GM23338 (cell line): Measurements from ENCODE around the gene DDI2. TPM values are rescaled to one million over a fixed set of nuclear protein-coding genes. Genes with fewer than 3 reads are reported as not detected.

Experiments
- ATAC-seq: fragments of 200-7000 bp; cut with Tn5 transposase; 3 replicates; pipeline ENCODE4 v1.9.1; 2020
- DNase-seq: peaks from one replicate; pipeline ENCODE4 v3.0.0-alpha.2; 2015; ENCODE audit warnings: low spot score
- H2AFZ ChIP-seq: fragments of 200-600 bp; sonication (generic); 2 replicates; pipeline ENCODE4 v1.8.0; 2016; ENCODE audit warnings: antibody characterized with exemption, mild to moderate bottlenecking, moderate library complexity
- H3F3A ChIP-seq: fragments of 200-600 bp; sonication (generic); replicated peaks from 2 replicates; pipeline ENCODE4 v1.8.0; 2017; ENCODE audit warnings: antibody characterized with exemption, mixed run types, low read depth
- H3K27ac ChIP-seq: fragments of 200-600 bp; sonication (generic); 2 replicates; pipeline ENCODE4 v1.6.1; 2016; ENCODE audit warnings: low read depth
- H3K27me3 ChIP-seq: fragments of 200-600 bp; sonication (generic); 2 replicates; pipeline ENCODE4 v1.8.0; 2016; ENCODE audit warnings: mild to moderate bottlenecking, mixed run types, moderate library complexity; ENCODE audit not compliant: insufficient read depth
- H3K36me3 ChIP-seq: fragments of 200-600 bp; sonication (generic); 2 replicates; pipeline ENCODE4 v1.8.0; 2016; ENCODE audit warnings: mild to moderate bottlenecking; ENCODE audit not compliant: insufficient read depth
- H3K4me1 ChIP-seq: fragments of 200-600 bp; sonication (generic); 2 replicates; pipeline ENCODE4 v1.8.0; 2016; ENCODE audit warnings: mild to moderate bottlenecking, moderate library complexity; ENCODE audit not compliant: insufficient read depth
- H3K4me2 ChIP-seq: fragments of 200-600 bp; sonication (generic); 2 replicates; pipeline ENCODE4 v1.7.1; 2017; ENCODE audit warnings: mixed run types
- H3K4me3 ChIP-seq: fragments of 200-600 bp; sonication (generic); 2 replicates; pipeline ENCODE4 v1.6.1; 2016; ENCODE audit warnings: mixed run types
- H3K79me2 ChIP-seq: fragments of 200-600 bp; sonication (generic); replicated peaks from 2 replicates; pipeline ENCODE4 v1.8.0; 2017; ENCODE audit warnings: mild to moderate bottlenecking; ENCODE audit not compliant: insufficient read depth
- H3K9me2 ChIP-seq: fragments of 200-600 bp; sonication (generic); 2 replicates; pipeline ENCODE4 v1.8.0; 2017; ENCODE audit not compliant: insufficient read depth
- H4K20me1 ChIP-seq: fragments of 200-600 bp; sonication (generic); replicated peaks from 2 replicates; pipeline ENCODE4 v1.8.0; 2017; ENCODE audit warnings: mild to moderate bottlenecking; ENCODE audit not compliant: insufficient read depth
- H3K27ac Mint-ChIP-seq: 2 replicates; pipeline ENCODE4 v1.8.0; 2020; ENCODE audit warnings: inconsistent platforms, mild to moderate bottlenecking, moderate library complexity, mixed read lengths
- H3K27me3 Mint-ChIP-seq: 3 replicates; pipeline ENCODE4 v1.8.0; 2022; ENCODE audit warnings: low read depth, mild to moderate bottlenecking, moderate library complexity, mixed read lengths, inconsistent platforms; ENCODE audit not compliant: insufficient read depth, poor library complexity
- H3K36me3 Mint-ChIP-seq: 3 replicates; pipeline ENCODE4 v1.8.0; 2021; ENCODE audit warnings: low read depth, mild to moderate bottlenecking, inconsistent platforms, moderate library complexity, mixed read lengths
- H3K4me1 Mint-ChIP-seq: 3 replicates; pipeline ENCODE4 v1.8.0; 2020; ENCODE audit warnings: mild to moderate bottlenecking, inconsistent platforms, mixed read lengths
- H3K4me3 Mint-ChIP-seq: 3 replicates; pipeline ENCODE4 v1.8.0; 2021; ENCODE audit warnings: moderate library complexity, mild to moderate bottlenecking, inconsistent platforms, mixed read lengths
- H3K9me3 Mint-ChIP-seq: 3 replicates; pipeline ENCODE4 v1.8.0; 2020; ENCODE audit warnings: moderate library complexity, mild to moderate bottlenecking, inconsistent platforms, mixed read lengths
- CREB1 ChIP-seq: fragments of 250-450 bp; sonication (Bioruptor Pico); IDR thresholded peaks from 2 replicates; pipeline ENCODE4 v1.5.0; 2020; ENCODE audit warnings: low read depth, mild to moderate bottlenecking, moderate library complexity
- EZH2phosphoT487 ChIP-seq: fragments of 200-600 bp; sonication (generic); IDR thresholded peaks from one replicate; pipeline ENCODE4 v1.8.1; 2018; ENCODE audit warnings: antibody characterized with exemption; ENCODE audit not compliant: unreplicated experiment
- JUNB ChIP-seq: IDR thresholded peaks from one replicate; pipeline ENCODE4 v1.6.1; 2016; ENCODE audit warnings: antibody characterized with exemption; ENCODE audit not compliant: unreplicated experiment
- POLR2AphosphoS5 ChIP-seq: IDR thresholded peaks from 2 replicates; pipeline ENCODE4 v1.6.1; 2016; ENCODE audit warnings: antibody characterized with exemption, low read depth
- ZNF331 ChIP-seq: fragments of 250-450 bp; sonication (Bioruptor Pico); IDR thresholded peaks from 2 replicates; pipeline ENCODE4 v1.5.0; 2020; ENCODE audit warnings: low read depth, mild to moderate bottlenecking, moderate library complexity
- polyA plus RNA-seq: library from polyadenylated mRNA; unstranded; fragments of >200 nt; fragmentation: Nextera tagmentation; extraction: Ambion mirVana; gene quantifications from 2 replicates; pipeline ENCODE4 v1.2.1, GENCODE V29; 2016
- total RNA-seq: library from RNA; depleted of rRNA; stranded (reverse); fragments of >200 nt; shearing (Covaris generic); gene quantifications from 2 replicates; pipeline ENCODE4 v1.2.3, GENCODE V29; 2014
- TF ChIP-seq, protein P1 (sequence below): fragments of 250-450 bp; sonication (Bioruptor Pico); IDR thresholded peaks from 2 replicates; pipeline ENCODE4 v1.5.0; 2020; ENCODE audit warnings: mild to moderate bottlenecking, moderate library complexity

DDI2 gene
- total and polyA plus RNA-seq, 2 experiments from 2014 or later = 8.0 to 43.3 TPM

DNA sequence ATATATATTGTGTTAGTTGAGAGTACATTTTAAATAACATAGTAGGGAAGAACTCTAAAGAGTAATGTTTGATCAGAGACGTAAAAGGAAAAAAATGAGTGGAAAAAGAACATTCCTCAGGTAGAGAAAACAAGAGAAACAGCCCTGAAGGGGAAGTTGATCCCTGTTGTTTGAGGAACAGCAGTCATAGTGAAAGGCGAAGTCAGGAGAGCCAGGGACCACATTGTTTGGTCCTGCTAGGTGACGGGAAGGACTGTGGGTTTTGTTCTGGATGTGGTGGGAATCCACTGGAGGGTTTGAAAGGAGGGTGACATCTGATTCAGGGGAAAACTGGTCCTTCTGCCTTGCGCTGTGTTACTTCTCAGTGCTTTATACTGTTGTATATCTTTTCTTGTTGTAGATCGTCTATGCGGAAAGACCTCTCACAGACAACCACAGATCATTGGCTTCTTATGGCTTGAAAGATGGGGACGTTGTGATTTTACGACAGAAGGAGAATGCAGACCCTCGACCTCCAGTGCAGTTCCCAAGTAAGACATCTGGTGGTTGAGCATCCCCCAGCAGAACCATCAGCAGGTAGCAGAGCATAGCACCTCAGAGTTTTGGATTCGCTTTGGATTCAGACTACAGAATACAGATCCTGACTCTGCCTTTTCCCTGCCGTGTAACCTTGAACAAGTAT is 9.2 kb downstream of the DDI2 start:
- Histone ChIP-seq H3K36me3 (peaks cover 37% of the 10 kb centered on the region), H4K20me1 (peaks cover 52% of the 10 kb centered on the region), H3K4me2 (no peak overlapping the region), H3K4me1 (0 out of 2 replicates have a peak, but pooled peaks cover 4% of the 10 kb centered on the region), H3K27ac (no peak overlapping the region), H3K79me2 (peaks cover 77% of the 10 kb centered on the region), H3K27me3 (no peaks in the 10 kb centered on the region), H3K4me3 (no peak overlapping the region), H3F3A (no peaks in the 10 kb centered on the region), H3K9me2 (no peaks in the 10 kb centered on the region), H2AFZ (no peak overlapping the region)
- 0 out of 2 replicates have a peak overlapping the region, but pooled peaks have one; percentile 0 for H3K27ac Mint-ChIP-seq
- DNase-seq (no peak), ATAC-seq (no peak)
- H3K4me3 Mint-ChIP-seq = no peak overlapping the region
- TF ChIP-seq POLR2AphosphoS5 (no peak), ZNF331 (CRISPR knock-in tag) (no peak), EZH2phosphoT487 (no peak), CREB1 (CRISPR knock-in tag) (no peak), JUNB (no peak)
- TF ChIP-seq, protein P1, sequence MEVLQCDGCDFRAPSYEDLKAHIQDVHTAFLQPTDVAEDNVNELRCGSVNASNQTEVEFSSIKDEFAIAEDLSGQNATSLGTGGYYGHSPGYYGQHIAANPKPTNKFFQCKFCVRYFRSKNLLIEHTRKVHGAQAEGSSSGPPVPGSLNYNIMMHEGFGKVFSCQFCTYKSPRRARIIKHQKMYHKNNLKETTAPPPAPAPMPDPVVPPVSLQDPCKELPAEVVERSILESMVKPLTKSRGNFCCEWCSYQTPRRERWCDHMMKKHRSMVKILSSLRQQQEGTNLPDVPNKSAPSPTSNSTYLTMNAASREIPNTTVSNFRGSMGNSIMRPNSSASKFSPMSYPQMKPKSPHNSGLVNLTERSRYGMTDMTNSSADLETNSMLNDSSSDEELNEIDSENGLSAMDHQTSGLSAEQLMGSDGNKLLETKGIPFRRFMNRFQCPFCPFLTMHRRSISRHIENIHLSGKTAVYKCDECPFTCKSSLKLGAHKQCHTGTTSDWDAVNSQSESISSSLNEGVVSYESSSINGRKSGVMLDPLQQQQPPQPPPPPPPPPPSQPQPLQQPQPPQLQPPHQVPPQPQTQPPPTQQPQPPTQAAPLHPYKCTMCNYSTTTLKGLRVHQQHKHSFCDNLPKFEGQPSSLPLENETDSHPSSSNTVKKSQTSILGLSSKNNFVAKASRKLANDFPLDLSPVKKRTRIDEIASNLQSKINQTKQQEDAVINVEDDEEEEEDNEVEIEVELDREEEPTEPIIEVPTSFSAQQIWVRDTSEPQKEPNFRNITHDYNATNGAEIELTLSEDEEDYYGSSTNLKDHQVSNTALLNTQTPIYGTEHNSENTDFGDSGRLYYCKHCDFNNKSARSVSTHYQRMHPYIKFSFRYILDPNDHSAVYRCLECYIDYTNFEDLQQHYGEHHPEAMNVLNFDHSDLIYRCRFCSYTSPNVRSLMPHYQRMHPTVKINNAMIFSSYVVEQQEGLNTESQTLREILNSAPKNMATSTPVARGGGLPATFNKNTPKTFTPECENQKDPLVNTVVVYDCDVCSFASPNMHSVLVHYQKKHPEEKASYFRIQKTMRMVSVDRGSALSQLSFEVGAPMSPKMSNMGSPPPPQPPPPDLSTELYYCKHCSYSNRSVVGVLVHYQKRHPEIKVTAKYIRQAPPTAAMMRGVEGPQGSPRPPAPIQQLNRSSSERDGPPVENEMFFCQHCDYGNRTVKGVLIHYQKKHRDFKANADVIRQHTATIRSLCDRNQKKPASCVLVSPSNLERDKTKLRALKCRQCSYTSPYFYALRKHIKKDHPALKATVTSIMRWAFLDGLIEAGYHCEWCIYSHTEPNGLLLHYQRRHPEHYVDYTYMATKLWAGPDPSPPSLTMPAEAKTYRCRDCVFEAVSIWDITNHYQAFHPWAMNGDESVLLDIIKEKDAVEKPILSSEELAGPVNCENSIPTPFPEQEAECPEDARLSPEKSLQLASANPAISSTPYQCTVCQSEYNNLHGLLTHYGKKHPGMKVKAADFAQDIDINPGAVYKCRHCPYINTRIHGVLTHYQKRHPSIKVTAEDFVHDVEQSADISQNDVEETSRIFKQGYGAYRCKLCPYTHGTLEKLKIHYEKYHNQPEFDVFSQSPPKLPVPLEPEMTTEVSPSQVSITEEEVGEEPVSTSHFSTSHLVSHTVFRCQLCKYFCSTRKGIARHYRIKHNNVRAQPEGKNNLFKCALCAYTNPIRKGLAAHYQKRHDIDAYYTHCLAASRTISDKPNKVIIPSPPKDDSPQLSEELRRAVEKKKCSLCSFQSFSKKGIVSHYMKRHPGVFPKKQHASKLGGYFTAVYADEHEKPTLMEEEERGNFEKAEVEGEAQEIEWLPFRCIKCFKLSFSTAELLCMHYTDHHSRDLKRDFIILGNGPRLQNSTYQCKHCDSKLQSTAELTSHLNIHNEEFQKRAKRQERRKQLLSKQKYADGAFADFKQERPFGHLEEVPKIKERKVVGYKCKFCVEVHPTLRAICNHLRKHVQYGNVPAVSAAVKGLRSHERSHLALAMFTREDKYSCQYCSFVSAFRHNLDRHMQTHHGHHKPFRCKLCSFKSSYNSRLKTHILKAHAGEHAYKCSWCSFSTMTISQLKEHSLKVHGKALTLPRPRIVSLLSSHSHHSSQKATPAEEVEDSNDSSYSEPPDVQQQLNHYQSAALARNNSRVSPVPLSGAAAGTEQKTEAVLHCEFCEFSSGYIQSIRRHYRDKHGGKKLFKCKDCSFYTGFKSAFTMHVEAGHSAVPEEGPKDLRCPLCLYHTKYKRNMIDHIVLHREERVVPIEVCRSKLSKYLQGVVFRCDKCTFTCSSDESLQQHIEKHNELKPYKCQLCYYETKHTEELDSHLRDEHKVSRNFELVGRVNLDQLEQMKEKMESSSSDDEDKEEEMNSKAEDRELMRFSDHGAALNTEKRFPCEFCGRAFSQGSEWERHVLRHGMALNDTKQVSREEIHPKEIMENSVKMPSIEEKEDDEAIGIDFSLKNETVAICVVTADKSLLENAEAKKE (CRISPR knock-in tag) = no peak
- peaks cover 43% of the 10 kb centered on the region for H3K36me3 Mint-ChIP-seq
- H3K27me3 Mint-ChIP-seq = peaks cover 4% of the 10 kb centered on the region
- H3K9me3 Mint-ChIP-seq = no peaks in the 10 kb centered on the region
- peaks cover 8% of the 10 kb centered on the region; the same call in 2 of the 3 replicates for H3K4me1 Mint-ChIP-seq
